MM.1S (cell line): Measurements from ENCODE around the gene ATP2B2.

Experiments
- DNase-seq: peaks from one replicate; pipeline ENCODE4 v3.0.0-alpha.2; 2015
- H2AFZ ChIP-seq: fragments of 300-600 bp; sonication (generic); 2 replicates; pipeline ENCODE4 v1.6.0; 2016; ENCODE audit warnings: antibody characterized with exemption, low read length
- H3F3A ChIP-seq: fragments of 300-600 bp; sonication (generic); 2 replicates; pipeline ENCODE4 v1.6.1; 2016; ENCODE audit warnings: mild to moderate bottlenecking, antibody characterized with exemption, low read length, moderate library complexity, mixed read lengths; ENCODE audit not compliant: insufficient read depth
- H3K27ac ChIP-seq: fragments of 300-600 bp; sonication (generic); 2 replicates; pipeline ENCODE4 v1.5.1; 2016; ENCODE audit warnings: mild to moderate bottlenecking, low read length
- H3K27me3 ChIP-seq: fragments of 300-600 bp; sonication (generic); replicated peaks from 2 replicates; pipeline ENCODE4 v1.6.0; 2016; ENCODE audit warnings: low read length; ENCODE audit not compliant: insufficient read depth
- H3K36me3 ChIP-seq: fragments of 300-600 bp; sonication (generic); replicated peaks from 2 replicates; pipeline ENCODE4 v1.6.1; 2016; ENCODE audit warnings: mild to moderate bottlenecking, low read length, mixed read lengths; ENCODE audit not compliant: insufficient read depth
- H3K4me1 ChIP-seq: fragments of 300-600 bp; sonication (generic); 2 replicates; pipeline ENCODE4 v1.6.1; 2016; ENCODE audit warnings: low read length, mixed read lengths
- H3K4me2 ChIP-seq: fragments of 300-600 bp; sonication (generic); 2 replicates; pipeline ENCODE4 v1.6.0; 2016; ENCODE audit warnings: low read depth, low read length
- H3K4me3 ChIP-seq: fragments of 300-600 bp; sonication (generic); 2 replicates; pipeline ENCODE4 v1.5.1; 2016; ENCODE audit warnings: low read length, mixed read lengths
- H3K79me2 ChIP-seq: fragments of 300-600 bp; sonication (generic); 2 replicates; pipeline ENCODE4 v1.6.1; 2016; ENCODE audit warnings: mixed run types, low read length, mixed read lengths
- H3K9ac ChIP-seq: fragments of 300-600 bp; sonication (generic); 2 replicates; pipeline ENCODE4 v1.6.1; 2016; ENCODE audit warnings: low read length, mixed read lengths
- H3K9me2 ChIP-seq: fragments of 300-600 bp; sonication (generic); replicated peaks from 2 replicates; pipeline ENCODE4 v1.6.1; 2016; ENCODE audit warnings: mild to moderate bottlenecking, low read length, mixed read lengths; ENCODE audit not compliant: insufficient read depth
- H3K9me3 ChIP-seq: fragments of 300-600 bp; sonication (generic); replicated peaks from 2 replicates; pipeline ENCODE4 v1.6.1; 2016; ENCODE audit warnings: mild to moderate bottlenecking, low read length, mixed read lengths; ENCODE audit not compliant: insufficient read depth
- H4K20me1 ChIP-seq: fragments of 300-600 bp; sonication (generic); 2 replicates; pipeline ENCODE4 v1.6.1; 2016; ENCODE audit warnings: mild to moderate bottlenecking, low read length, moderate library complexity, mixed read lengths; ENCODE audit not compliant: insufficient read depth
- EZH2 ChIP-seq: fragments of 300-600 bp; sonication (generic); optimal IDR thresholded peaks from 2 replicates; pipeline ENCODE3; 2017; ENCODE audit warnings: low read depth, mild to moderate bottlenecking, antibody characterized with exemption, low read length, mixed read lengths
- EZH2phosphoT487 ChIP-seq: fragments of 300-600 bp; sonication (generic); IDR thresholded peaks from 2 replicates; pipeline ENCODE4 v1.6.1; 2018; ENCODE audit warnings: antibody characterized with exemption, low read length
- TF ChIP-seq, protein P1 (sequence below): fragments of 300-600 bp; sonication (generic); IDR thresholded peaks from 2 replicates; pipeline ENCODE4 v1.5.1; 2016; ENCODE audit warnings: antibody characterized with exemption, low read length, mixed read lengths

ATP2B2 gene

DNA sequence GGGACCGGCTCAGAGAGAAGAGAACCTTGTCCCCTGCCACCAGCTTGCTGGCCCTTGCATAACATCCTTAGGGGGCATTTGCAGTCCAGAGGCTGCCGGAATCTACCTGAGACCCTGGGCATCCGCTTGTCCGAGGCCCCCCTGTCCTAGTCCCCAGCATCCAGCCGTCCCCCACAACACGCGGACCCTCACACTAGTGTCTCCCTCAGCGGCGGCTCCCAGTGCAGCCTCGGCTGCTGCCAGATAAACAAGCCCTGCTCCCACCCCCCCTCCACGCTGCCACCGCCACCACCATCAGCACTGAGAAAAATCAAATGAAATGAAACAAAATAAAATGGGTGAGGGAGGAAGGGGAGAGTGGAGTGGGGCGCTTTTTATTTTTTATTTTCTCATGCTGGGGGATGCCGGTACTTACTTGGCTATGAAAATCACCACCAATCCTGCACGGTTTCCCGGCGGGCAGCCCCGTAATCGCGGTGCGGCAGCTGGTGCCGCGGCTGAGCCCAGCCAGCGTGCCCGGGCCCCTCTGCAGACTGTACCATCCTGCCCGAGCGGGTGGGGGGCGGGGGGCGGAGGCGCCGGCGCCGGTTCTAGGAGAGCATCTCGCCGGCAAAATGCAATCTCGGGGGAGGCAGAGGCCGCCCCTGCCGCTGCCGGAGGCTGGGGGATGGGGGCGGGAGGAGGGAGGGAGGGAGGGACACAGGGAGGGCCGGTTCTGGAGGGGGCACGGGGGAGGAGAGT, at the start of gene ATP2B2:
ATP2B2 (minus strand) TSS at position 537 of the 741 bp plus-strand sequence. CDS start 56,043 bp downstream, outside the sequence.
- Histone ChIP-seq H3K4me2 (no peak within 1 kb of the TSS), H3K9ac (no peak within 1 kb of the TSS), H3K27ac (no peak within 1 kb of the TSS), H3K9me2 (no peaks in the 10 kb centered on the region), H3K4me1 (no peaks in the 10 kb centered on the region), H3F3A (no peaks in the 10 kb centered on the region), H3K27me3 (peaks cover 83% of the 10 kb centered on the region), H3K9me3 (no peaks in the 10 kb centered on the region), H3K4me3 (no peak within 1 kb of the TSS), H2AFZ (no peak within 1 kb of the TSS), H3K36me3 (no peaks in the 10 kb centered on the region), H4K20me1 (no peaks in the 10 kb centered on the region), H3K79me2 (no peaks in the 10 kb centered on the region)
- no peak for DNase-seq
- no peak for TF ChIP-seq EZH2
- TF ChIP-seq, protein P1, sequence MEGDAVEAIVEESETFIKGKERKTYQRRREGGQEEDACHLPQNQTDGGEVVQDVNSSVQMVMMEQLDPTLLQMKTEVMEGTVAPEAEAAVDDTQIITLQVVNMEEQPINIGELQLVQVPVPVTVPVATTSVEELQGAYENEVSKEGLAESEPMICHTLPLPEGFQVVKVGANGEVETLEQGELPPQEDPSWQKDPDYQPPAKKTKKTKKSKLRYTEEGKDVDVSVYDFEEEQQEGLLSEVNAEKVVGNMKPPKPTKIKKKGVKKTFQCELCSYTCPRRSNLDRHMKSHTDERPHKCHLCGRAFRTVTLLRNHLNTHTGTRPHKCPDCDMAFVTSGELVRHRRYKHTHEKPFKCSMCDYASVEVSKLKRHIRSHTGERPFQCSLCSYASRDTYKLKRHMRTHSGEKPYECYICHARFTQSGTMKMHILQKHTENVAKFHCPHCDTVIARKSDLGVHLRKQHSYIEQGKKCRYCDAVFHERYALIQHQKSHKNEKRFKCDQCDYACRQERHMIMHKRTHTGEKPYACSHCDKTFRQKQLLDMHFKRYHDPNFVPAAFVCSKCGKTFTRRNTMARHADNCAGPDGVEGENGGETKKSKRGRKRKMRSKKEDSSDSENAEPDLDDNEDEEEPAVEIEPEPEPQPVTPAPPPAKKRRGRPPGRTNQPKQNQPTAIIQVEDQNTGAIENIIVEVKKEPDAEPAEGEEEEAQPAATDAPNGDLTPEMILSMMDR, result no peak
- TF ChIP-seq EZH2phosphoT487, result no peak

DNA sequence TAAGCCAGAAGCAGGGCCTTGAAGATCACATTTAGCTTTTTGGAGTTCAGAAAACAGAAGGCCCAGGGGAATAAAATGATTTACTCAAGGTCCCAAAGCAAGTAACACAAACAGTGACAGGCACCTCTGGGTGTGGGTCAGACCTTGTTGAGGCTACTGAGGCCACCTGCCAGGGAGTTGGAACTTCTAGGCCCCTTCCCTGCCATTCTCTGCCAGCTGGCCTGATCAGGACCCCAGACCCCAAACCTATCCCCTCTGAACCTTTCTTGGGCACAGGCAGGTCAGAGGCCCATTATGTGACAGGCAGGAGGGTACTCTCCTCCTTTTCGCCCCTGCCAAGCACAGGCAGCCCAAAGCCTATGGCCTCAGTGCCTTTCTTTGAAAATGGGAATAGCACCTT, 49.4 kb upstream of the ATP2B2 start:
- Histone ChIP-seq H3K27me3 (peaks cover 35% of the 10 kb centered on the region), H3K36me3 (no peaks in the 10 kb centered on the region), H2AFZ (no peak overlapping the region), H3K4me3 (no peak overlapping the region), H3F3A (no peaks in the 10 kb centered on the region), H3K79me2 (no peaks in the 10 kb centered on the region), H3K27ac (no peak overlapping the region), H3K9me3 (no peaks in the 10 kb centered on the region), H4K20me1 (no peaks in the 10 kb centered on the region), H3K9me2 (no peaks in the 10 kb centered on the region), H3K9ac (no peak overlapping the region), H3K4me2 (no peak overlapping the region), H3K4me1 (no peaks in the 10 kb centered on the region)
- no peak for DNase-seq
- TF ChIP-seq, protein P1, result no peak
- TF ChIP-seq EZH2phosphoT487 (no peak), EZH2 (no peak)

DNA sequence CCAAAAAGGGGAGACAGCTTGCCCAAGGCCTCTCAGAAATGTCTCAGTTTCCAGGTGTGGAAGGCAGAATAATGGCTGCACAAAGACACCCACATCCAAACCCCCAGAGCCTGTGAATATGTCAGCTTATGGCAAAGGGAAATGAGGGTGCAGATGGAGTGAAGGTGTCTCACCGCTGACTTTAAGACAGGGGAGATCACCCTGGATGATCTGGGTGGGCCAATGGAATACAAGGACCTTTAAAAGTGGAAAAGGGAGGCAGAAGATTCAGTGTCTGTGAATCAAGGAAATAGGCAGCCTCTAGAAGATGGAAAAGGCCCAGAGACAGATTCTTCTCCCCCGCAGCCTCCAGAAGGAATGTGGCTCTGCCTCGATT, 48.8 kb upstream of the ATP2B2 start:
- no peaks in the 10 kb centered on the region for H3K9me2 ChIP-seq
- H3K4me3 ChIP-seq, result no peak overlapping the region
- H3K4me2 ChIP-seq, result no peak overlapping the region
- no peaks in the 10 kb centered on the region for H3K79me2 ChIP-seq
- H3K4me1 ChIP-seq, result no peaks in the 10 kb centered on the region
- no peak overlapping the region for H2AFZ ChIP-seq
- H3K27ac ChIP-seq, result no peak overlapping the region
- H4K20me1 ChIP-seq, result no peaks in the 10 kb centered on the region
- H3F3A ChIP-seq, result no peaks in the 10 kb centered on the region
- no peaks in the 10 kb centered on the region for H3K36me3 ChIP-seq
- peaks cover 33% of the 10 kb centered on the region for H3K27me3 ChIP-seq
- TF ChIP-seq, protein P1, result no peak
- TF ChIP-seq EZH2phosphoT487 (no peak), EZH2 (no peak)
- H3K9ac ChIP-seq, result no peak overlapping the region
- no peak for DNase-seq
- no peaks in the 10 kb centered on the region for H3K9me3 ChIP-seq
